ENCODE results near the gene DDX47. TPM values are rescaled to one million over a fixed set of nuclear protein-coding genes. Genes with fewer than 3 reads are reported as not detected.
A peak's percentile ranks its signal among the peaks of the same experiment; 100 is the strongest.

The DDX47 gene
- total RNA-seq, 1 donor from 2014 or later: 45.1 TPM

DNA sequence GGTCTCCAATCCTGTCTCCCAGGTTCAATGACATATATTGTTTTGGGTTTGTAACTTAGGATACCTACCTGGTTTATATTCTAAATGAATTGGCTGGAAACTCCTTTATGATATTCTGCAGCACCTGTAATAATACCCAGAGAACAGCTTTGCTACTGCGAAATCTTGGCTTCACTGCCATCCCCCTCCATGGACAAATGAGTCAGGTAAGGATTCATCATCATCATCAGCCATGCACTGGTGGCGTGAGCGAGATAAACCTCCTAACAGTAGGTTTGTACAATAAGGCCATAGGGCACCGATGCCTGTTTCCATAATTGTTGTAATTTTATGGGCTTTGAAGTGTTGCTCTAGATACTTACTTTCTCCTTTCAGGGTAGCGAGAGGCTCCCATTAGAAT is 10.7 kb downstream of the DDX47 start:
- Mint-ChIP-seq H3K36me3 (ENCODE audit: low read depth, unreplicated experiment) (peaks cover 33% of the 10 kb centered on the region), H3K27me3 (ENCODE audit: unreplicated experiment) (no peaks in the 10 kb centered on the region), H3K9me3 (ENCODE audit: unreplicated experiment) (no peaks in the 10 kb centered on the region), H3K4me1 (ENCODE audit: unreplicated experiment) (no peaks in the 10 kb centered on the region), H3K27ac (ENCODE audit: unreplicated experiment) (no peak overlapping the region), H3K4me3 (ENCODE audit: unreplicated experiment) (no peak overlapping the region)
- TF ChIP-seq, protein P1, sequence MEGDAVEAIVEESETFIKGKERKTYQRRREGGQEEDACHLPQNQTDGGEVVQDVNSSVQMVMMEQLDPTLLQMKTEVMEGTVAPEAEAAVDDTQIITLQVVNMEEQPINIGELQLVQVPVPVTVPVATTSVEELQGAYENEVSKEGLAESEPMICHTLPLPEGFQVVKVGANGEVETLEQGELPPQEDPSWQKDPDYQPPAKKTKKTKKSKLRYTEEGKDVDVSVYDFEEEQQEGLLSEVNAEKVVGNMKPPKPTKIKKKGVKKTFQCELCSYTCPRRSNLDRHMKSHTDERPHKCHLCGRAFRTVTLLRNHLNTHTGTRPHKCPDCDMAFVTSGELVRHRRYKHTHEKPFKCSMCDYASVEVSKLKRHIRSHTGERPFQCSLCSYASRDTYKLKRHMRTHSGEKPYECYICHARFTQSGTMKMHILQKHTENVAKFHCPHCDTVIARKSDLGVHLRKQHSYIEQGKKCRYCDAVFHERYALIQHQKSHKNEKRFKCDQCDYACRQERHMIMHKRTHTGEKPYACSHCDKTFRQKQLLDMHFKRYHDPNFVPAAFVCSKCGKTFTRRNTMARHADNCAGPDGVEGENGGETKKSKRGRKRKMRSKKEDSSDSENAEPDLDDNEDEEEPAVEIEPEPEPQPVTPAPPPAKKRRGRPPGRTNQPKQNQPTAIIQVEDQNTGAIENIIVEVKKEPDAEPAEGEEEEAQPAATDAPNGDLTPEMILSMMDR (IDR thresholded peaks at IDR 0.05; ENCODE audit: unreplicated experiment): no peak
- DNase-seq (ENCODE audit: low spot score): no peak

DNA sequence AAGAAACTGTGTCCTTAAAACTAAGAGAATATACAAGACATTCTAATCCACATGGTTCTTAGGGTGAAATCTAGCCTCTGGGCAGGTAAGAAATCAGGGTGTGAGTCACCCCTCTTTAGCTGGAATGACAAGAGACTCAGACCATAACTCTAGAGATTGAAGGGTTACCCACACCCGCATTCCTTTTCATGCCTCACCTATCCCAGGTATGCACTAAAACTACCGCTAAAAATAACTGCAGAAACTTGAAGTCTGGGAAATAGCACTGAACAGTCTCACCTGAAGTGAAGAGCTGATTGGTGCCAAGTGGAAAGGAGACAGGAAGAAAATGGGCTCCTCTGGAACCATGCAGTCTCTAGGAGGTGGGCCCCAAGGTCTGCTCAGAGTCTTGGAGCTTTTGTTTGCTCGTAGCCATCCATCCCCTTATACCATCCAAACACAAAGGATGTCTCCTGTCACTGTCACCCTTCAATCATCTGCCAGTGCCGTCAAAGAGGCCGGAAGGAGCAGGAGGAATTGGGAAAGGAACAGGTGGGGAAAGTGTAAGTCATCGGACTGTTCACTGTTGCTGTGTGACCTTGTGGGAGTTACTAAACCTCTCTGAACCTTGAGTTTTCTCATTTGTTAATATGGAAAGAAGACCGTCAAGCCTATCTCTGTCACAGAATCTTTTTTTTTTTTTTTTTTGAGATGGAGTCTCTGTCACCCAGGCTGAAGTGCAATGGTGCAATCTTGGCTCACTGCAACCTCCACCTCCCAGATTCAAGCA is 22.4 kb downstream of the DDX47 start:
- no peak for DNase-seq (ENCODE audit: low spot score)
- Mint-ChIP-seq H3K4me3 (ENCODE audit: unreplicated experiment) (no peak overlapping the region), H3K4me1 (ENCODE audit: unreplicated experiment) (no peaks in the 10 kb centered on the region), H3K27me3 (ENCODE audit: unreplicated experiment) (no peaks in the 10 kb centered on the region), H3K36me3 (ENCODE audit: low read depth, unreplicated experiment) (peaks cover 9% of the 10 kb centered on the region), H3K9me3 (ENCODE audit: unreplicated experiment) (no peaks in the 10 kb centered on the region), H3K27ac (ENCODE audit: unreplicated experiment) (no peak overlapping the region)
- TF ChIP-seq, protein P1 (IDR thresholded peaks at IDR 0.05; ENCODE audit: unreplicated experiment): no peak

DNA sequence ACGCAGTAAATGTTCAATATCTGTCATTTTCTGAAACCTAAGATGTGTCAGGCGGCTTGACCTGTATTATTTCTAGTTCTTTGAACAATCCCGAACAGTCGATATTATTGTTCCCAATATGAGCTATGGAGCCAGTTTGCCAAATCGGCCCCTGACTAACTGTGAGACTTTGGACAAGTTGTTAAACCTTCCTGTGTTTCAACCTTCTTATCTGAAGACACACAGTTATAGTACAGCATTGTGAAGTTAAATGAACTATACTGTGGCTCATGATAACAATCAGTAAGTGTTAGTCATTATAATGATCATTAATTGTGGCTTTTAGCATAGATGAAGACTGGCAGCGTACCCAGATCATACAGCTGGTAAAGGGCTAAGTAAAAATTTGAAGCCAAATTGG is 23.4 kb downstream of the DDX47 start:
- no peak for DNase-seq (ENCODE audit: low spot score)
- no peak overlapping the region for H3K4me3 Mint-ChIP-seq (ENCODE audit: unreplicated experiment)
- no peak overlapping the region for H3K27ac Mint-ChIP-seq (ENCODE audit: unreplicated experiment)
- no peaks in the 10 kb centered on the region for H3K4me1 Mint-ChIP-seq (ENCODE audit: unreplicated experiment)
- no peaks in the 10 kb centered on the region for H3K27me3 Mint-ChIP-seq (ENCODE audit: unreplicated experiment)
- no peaks in the 10 kb centered on the region for H3K9me3 Mint-ChIP-seq (ENCODE audit: unreplicated experiment)
- H3K36me3 Mint-ChIP-seq (ENCODE audit: low read depth, unreplicated experiment): peaks cover 9% of the 10 kb centered on the region
- TF ChIP-seq, protein P1 (IDR thresholded peaks at IDR 0.05; ENCODE audit: unreplicated experiment): no peak

DNA sequence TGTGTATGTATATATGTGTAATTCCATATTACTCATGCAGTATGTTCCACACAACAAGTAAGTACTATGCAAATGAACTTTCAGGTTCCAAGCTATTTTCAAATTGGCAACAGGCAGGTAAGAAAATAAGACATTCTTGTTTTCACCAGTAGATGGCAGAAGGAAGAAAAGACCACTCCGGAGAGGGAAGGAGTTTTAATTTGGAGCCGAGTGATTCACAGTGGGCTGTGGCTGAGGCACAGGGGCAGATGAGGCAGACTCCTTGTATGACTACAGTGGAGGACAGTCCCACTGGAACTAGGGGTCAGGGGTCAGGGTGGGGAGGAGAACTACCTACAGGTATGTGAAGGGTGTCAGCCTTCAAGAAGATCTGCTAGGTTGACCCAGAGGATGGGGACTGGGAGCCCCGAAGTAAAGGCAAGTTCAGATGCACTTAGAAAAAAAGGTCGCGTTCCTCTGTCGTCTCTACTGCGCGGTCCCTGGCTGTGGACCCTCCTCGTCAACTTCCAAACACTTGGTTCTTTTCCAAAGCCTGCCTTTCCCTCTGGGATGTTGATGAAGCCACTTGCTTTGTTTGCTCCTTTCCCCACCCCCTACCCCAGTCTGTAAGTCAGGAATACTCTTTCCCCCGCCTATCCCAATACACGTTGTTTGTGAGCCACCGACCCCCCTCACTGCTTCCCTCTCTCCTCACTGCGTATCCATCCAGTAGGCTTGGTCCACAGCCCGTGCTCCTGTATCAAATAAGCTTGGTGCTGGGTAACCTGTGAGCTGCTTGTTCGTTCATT is 24.1 kb downstream of the DDX47 start:
- Mint-ChIP-seq H3K27ac (ENCODE audit: unreplicated experiment) (no peak overlapping the region), H3K4me3 (ENCODE audit: unreplicated experiment) (no peak overlapping the region), H3K4me1 (ENCODE audit: unreplicated experiment) (no peaks in the 10 kb centered on the region), H3K27me3 (ENCODE audit: unreplicated experiment) (no peaks in the 10 kb centered on the region), H3K9me3 (ENCODE audit: unreplicated experiment) (no peaks in the 10 kb centered on the region), H3K36me3 (ENCODE audit: low read depth, unreplicated experiment) (peaks cover 9% of the 10 kb centered on the region)
- DNase-seq (ENCODE audit: low spot score): peak; percentile 12
- TF ChIP-seq, protein P1 (IDR thresholded peaks at IDR 0.05; ENCODE audit: unreplicated experiment): peak; percentile 69

GRCh38 chr12:12837813-12838153 is 24.6 kb downstream of the DDX47 start:
- DNase-seq (ENCODE audit: low spot score): no peak
- H3K4me1 Mint-ChIP-seq (ENCODE audit: unreplicated experiment): no peaks in the 10 kb centered on the region
- no peak overlapping the region for H3K27ac Mint-ChIP-seq (ENCODE audit: unreplicated experiment)
- H3K4me3 Mint-ChIP-seq (ENCODE audit: unreplicated experiment): no peak overlapping the region
- peaks cover 4% of the 10 kb centered on the region for H3K36me3 Mint-ChIP-seq (ENCODE audit: low read depth, unreplicated experiment)
- TF ChIP-seq, protein P1 (IDR thresholded peaks at IDR 0.05; ENCODE audit: unreplicated experiment): no peak
- H3K9me3 Mint-ChIP-seq (ENCODE audit: unreplicated experiment): no peaks in the 10 kb centered on the region
- peaks cover 1% of the 10 kb centered on the region for H3K27me3 Mint-ChIP-seq (ENCODE audit: unreplicated experiment)

Data from endothelial cell (in vitro differentiated cells).